ENCODE measurements around the gene MMRN2.
"Not testable (repeated sequence)": the region's sequence is repeated elsewhere in the genome, so short reads cannot be mapped to it uniquely, and the experiment has no call there.

MMRN2 gene

GRCh38 chr10:86956848-86957448, 467 bp downstream of the MMRN2 start:
- no peak for DNase-seq (ENCODE audit: low spot score)

GRCh38 chr10:86956195-86956847, 1.1 kb downstream of the MMRN2 start:
- DNase-seq (ENCODE audit: low spot score), result no peak

- no peak for DNase-seq (ENCODE audit: low spot score)
These were observed 1.8 kb downstream of the MMRN2 start for GRCh38 chr10:86955501-86956194.

GRCh38 chr10:86954681-86955500, 2.5 kb downstream of the MMRN2 start:
- DNase-seq (ENCODE audit: low spot score), result no peak

GRCh38 chr10:86953747-86954680, 3.4 kb downstream of the MMRN2 start:
- no peak for DNase-seq (ENCODE audit: low spot score)

GRCh38 chr10:86952697-86953096, 4.7 kb downstream of the MMRN2 start:
- DNase-seq (ENCODE audit: low spot score), result not testable (repeated sequence)

- no peak for DNase-seq (ENCODE audit: low spot score)
These were observed 5.3 kb downstream of the MMRN2 start for GRCh38 chr10:86952106-86952505.

GRCh38 chr10:86951184-86951761, 6.1 kb downstream of the MMRN2 start:
- no peak for DNase-seq (ENCODE audit: low spot score)

GRCh38 chr10:86950349-86950748, 7.1 kb downstream of the MMRN2 start:
- DNase-seq (ENCODE audit: low spot score), result no peak

- DNase-seq (ENCODE audit: low spot score), result not testable (repeated sequence)
These were observed 9.6 kb downstream of the MMRN2 start for GRCh38 chr10:86947806-86948205.

GRCh38 chr10:86946213-86947155, 10.9 kb downstream of the MMRN2 start:
- DNase-seq (ENCODE audit: low spot score), result no peak

GRCh38 chr10:86945361-86946212, 11.8 kb downstream of the MMRN2 start:
- DNase-seq (ENCODE audit: low spot score), result peak; percentile 66

- no peak for DNase-seq (ENCODE audit: low spot score)
These were observed 12.5 kb downstream of the MMRN2 start for GRCh38 chr10:86944907-86945306.

GRCh38 chr10:86944471-86944870, 12.9 kb downstream of the MMRN2 start:
- DNase-seq (ENCODE audit: low spot score), result no peak

GRCh38 chr10:86944031-86944419, 13.4 kb downstream of the MMRN2 start:
- DNase-seq (ENCODE audit: low spot score), result no peak

GRCh38 chr10:86943316-86944030, 13.9 kb downstream of the MMRN2 start:
- no peak for DNase-seq (ENCODE audit: low spot score)

- DNase-seq (ENCODE audit: low spot score), result no peak
These were observed 14.7 kb downstream of the MMRN2 start for GRCh38 chr10:86942441-86943315.

Data from AG08395 (cell line).